SU-DHL-6 (cell line): ENCODE data around the gene KRTAP5-3.

Source experiments
- CTCF ChIP-seq: fragments of 200-600 bp; sonication (generic); IDR thresholded peaks from one replicate; pipeline ENCODE4 v1.5.1; 2017; ENCODE audit warnings: antibody characterized with exemption, mild to moderate bottlenecking, low read length, moderate library complexity; ENCODE audit not compliant: insufficient read depth, poor library complexity, severe bottlenecking
- EZH2phosphoT487 ChIP-seq: fragments of 200-600 bp; sonication (generic), shearing (Covaris generic); conservative IDR thresholded peaks from 2 replicates; pipeline ENCODE4 v1.6.1; 2018; ENCODE audit warnings: mild to moderate bottlenecking, antibody characterized with exemption, low read length, moderate library complexity, mixed read lengths

- TF ChIP-seq CTCF (no peak), EZH2phosphoT487 (no peak)
These were observed 43.6 kb downstream of the KRTAP5-3 start for GRCh38 chr11:1564535-1565172.
